Muscle of leg (tissue), 11 donors: ENCODE measurements around the gene ASPDH. TPM values are rescaled to one million over a fixed set of nuclear protein-coding genes. Genes with fewer than 3 reads are reported as not detected.

ENCODE experiments used
- DNase-seq: peaks from one replicate; pipeline ENCODE4 v3.0.0; 2013
- H3K27ac ChIP-seq: one replicate; pipeline ENCODE4 v1.5.1; 2013; ENCODE audit warnings: mild to moderate bottlenecking, low read length, control low read depth
- H3K27me3 ChIP-seq: one replicate; pipeline ENCODE4 v1.6.1; 2013; ENCODE audit warnings: low read length; ENCODE audit not compliant: control insufficient read depth, insufficient read depth
- H3K36me3 ChIP-seq: one replicate; pipeline ENCODE4 v1.6.1; 2013; ENCODE audit warnings: low read length; ENCODE audit not compliant: control insufficient read depth, insufficient read depth
- H3K4me1 ChIP-seq: one replicate; pipeline ENCODE4 v1.6.1; 2013; ENCODE audit warnings: low read length; ENCODE audit not compliant: control insufficient read depth, insufficient read depth
- H3K4me3 ChIP-seq: one replicate; pipeline ENCODE4 v1.5.1; 2013; ENCODE audit warnings: low read length, control low read depth
- H3K9me3 ChIP-seq: replicated peaks from 2 replicates; pipeline ENCODE4 v1.6.1; 2013; ENCODE audit warnings: low read depth, low read length; ENCODE audit not compliant: control insufficient read depth
- WGBS: methylation state at CpG from one replicate; pipeline ENCODE4 v1.1.5; 2013; ENCODE audit warnings: missing lambda C conversion rate; ENCODE audit not compliant: insufficient coverage; 5-methylcytosine and 5-hydroxymethylcytosine counted together
- polyA plus RNA-seq, 8 donors: library from polyadenylated mRNA; unstranded; fragments of 120-200 nt; gene quantifications; one replicate each; pipeline versions ENCODE4 v1.2.1 to v1.2.3, GENCODE V29; 2013; ENCODE audit warnings: inconsistent platforms in 1 of 8, low replicate concordance in 1 of 8; ENCODE audit not compliant: insufficient read length in 8 of 8, insufficient read depth in 1 of 8
- total RNA-seq: library from RNA; stranded (reverse); fragments of 120-200 nt; gene quantifications from one replicate; pipeline ENCODE4 v1.2.4, GENCODE V29; 2013

The ASPDH gene
- total and polyA plus RNA-seq, 9 donors: 0.27 to 1.2 (median 0.64) TPM; not detected in 1

GRCh38 chr19:50465000-50465399 lies 48.7 kb downstream of the ASPDH start:
- no peak overlapping the region for H3K4me3 ChIP-seq
- no peak for DNase-seq
- peaks cover 4% of the 10 kb centered on the region for H3K27me3 ChIP-seq
- H3K4me1 ChIP-seq: peaks cover 25% of the 10 kb centered on the region
- WGBS: 88% methylated on average over 13 of the region's 13 CpGs
- no peaks in the 10 kb centered on the region for H3K9me3 ChIP-seq
- H3K36me3 ChIP-seq: no peaks in the 10 kb centered on the region
- no peak overlapping the region for H3K27ac ChIP-seq

- WGBS: 84% methylated on average over 19 of the region's 19 CpGs
- DNase-seq: no peak
- Histone ChIP-seq H3K27ac (no peak overlapping the region), H3K9me3 (no peaks in the 10 kb centered on the region), H3K27me3 (peaks cover 4% of the 10 kb centered on the region), H3K4me1 (peaks cover 25% of the 10 kb centered on the region), H3K36me3 (no peaks in the 10 kb centered on the region), H3K4me3 (no peak overlapping the region)
Observed at GRCh38 chr19:50464348-50464747, 49.4 kb downstream of the ASPDH start.

- peaks cover 11% of the 10 kb centered on the region for H3K27me3 ChIP-seq
- DNase-seq: no peak
Observed at GRCh38 chr19:50462970-50463369, 50.7 kb downstream of the ASPDH start.

More at GRCh38 chr19:50462970-50463369, 50.7 kb downstream of the ASPDH start:
- Histone ChIP-seq H3K27ac (no peak overlapping the region), H3K36me3 (no peaks in the 10 kb centered on the region), H3K4me1 (peaks cover 30% of the 10 kb centered on the region), H3K4me3 (no peak overlapping the region), H3K9me3 (no peaks in the 10 kb centered on the region)
- WGBS: 56% methylated on average over 4 of the region's 7 CpGs

Other genes starting within 250 kb of the ASPDH start
- 0.13 TPM for gene KCNC3, start 184.5 kb downstream of the ASPDH start, total RNA-seq
- gene KCNC3, start 184.5 kb downstream of the ASPDH start, polyA plus RNA-seq: 1 to 10 TPM in 4 of 8 donors, under 1 TPM in 4; 0.58 to 1.9 (median 1.0) TPM
- 0.40 TPM for gene NAPSA, start 148.3 kb downstream of the ASPDH start, total RNA-seq
- gene NAPSA, start 148.3 kb downstream of the ASPDH start, polyA plus RNA-seq: 1 to 10 TPM in 2 of 8 donors, under 1 TPM in 6; 0.29 to 1.7 (median 0.60) TPM
- gene NR1H2, start 137.5 kb downstream of the ASPDH start, total RNA-seq: 22.4 TPM
- gene NR1H2, start 137.5 kb downstream of the ASPDH start, polyA plus RNA-seq: 10 to 100 TPM; 19.2 to 24.8 (median 21.8) TPM
- 21.7 TPM for gene POLD1, start 129.6 kb downstream of the ASPDH start, total RNA-seq
- 10 to 100 TPM; 17.6 to 26.9 (median 20.0) TPM for gene POLD1, start 129.6 kb downstream of the ASPDH start, polyA plus RNA-seq
- gene SPIB, start 95.0 kb downstream of the ASPDH start, total RNA-seq: 0.04 TPM
- under 1 TPM; 0.11 to 0.96 (median 0.61) TPM for gene SPIB, start 95.0 kb downstream of the ASPDH start, polyA plus RNA-seq
- 49.8 TPM for gene MYBPC2, start 81.0 kb downstream of the ASPDH start, total RNA-seq
- gene MYBPC2, start 81.0 kb downstream of the ASPDH start, polyA plus RNA-seq: 10 to 100 TPM; 15.6 to 93.4 (median 65.5) TPM
- gene EMC10, start 37.4 kb downstream of the ASPDH start, total RNA-seq: 84.2 TPM
- 100 to 1,000 TPM in 3 of 8 donors, 10 to 100 TPM in 5; 85.2 to 122 (median 93.8) TPM for gene EMC10, start 37.4 kb downstream of the ASPDH start, polyA plus RNA-seq
- 3.5 TPM for gene GARIN5A, start 37.1 kb downstream of the ASPDH start, total RNA-seq
- 1 to 10 TPM; 3.3 to 6.2 (median 4.5) TPM for gene GARIN5A, start 37.1 kb downstream of the ASPDH start, polyA plus RNA-seq
- 16.2 TPM for gene JOSD2, start 2.7 kb downstream of the ASPDH start, total RNA-seq
- gene JOSD2, start 2.7 kb downstream of the ASPDH start, polyA plus RNA-seq: 10 to 100 TPM; 21.6 to 31.6 (median 26.5) TPM
- gene LRRC4B, start 54.5 kb upstream of the ASPDH start, total RNA-seq: 5.7 TPM
- 10 to 100 TPM in 6 of 8 donors, 1 to 10 TPM in 2; 7.3 to 16.1 (median 12.8) TPM for gene LRRC4B, start 54.5 kb upstream of the ASPDH start, polyA plus RNA-seq
- 0.09 TPM for gene SYT3, start 126.0 kb upstream of the ASPDH start, total RNA-seq
- under 1 TPM in 2 of 8 donors, not detected in 6; 0.12 to 0.14 TPM for gene SYT3, start 126.0 kb upstream of the ASPDH start, polyA plus RNA-seq
- 4.2 TPM for gene C19orf81, start 135.5 kb upstream of the ASPDH start, total RNA-seq
- gene C19orf81, start 135.5 kb upstream of the ASPDH start, polyA plus RNA-seq: 1 to 10 TPM in 7 of 8 donors, under 1 TPM in 1; 0.70 to 3.8 (median 1.3) TPM
- gene SHANK1, start 205.9 kb upstream of the ASPDH start, total RNA-seq: 12.1 TPM
- 10 to 100 TPM; 14.4 to 37.4 (median 23.3) TPM for gene SHANK1, start 205.9 kb upstream of the ASPDH start, polyA plus RNA-seq
- 35.2 TPM for gene CLEC11A, start 209.5 kb upstream of the ASPDH start, total RNA-seq
- gene CLEC11A, start 209.5 kb upstream of the ASPDH start, polyA plus RNA-seq: 10 to 100 TPM; 18.8 to 40.3 (median 36.6) TPM